GM20000 (cell line): Measurements from ENCODE around the gene FUT3.

Source experiments
- DNase-seq: peaks from one replicate; pipeline ENCODE4 v3.0.0; 2012; ENCODE audit warnings: low spot score
- CTCF ChIP-seq: IDR thresholded peaks from 2 replicates; pipeline ENCODE4 v1.5.1; 2012; ENCODE audit warnings: mild to moderate bottlenecking, control low read depth; ENCODE audit errors: extremely low read depth, missing control alignments

Gene FUT3

GRCh38 chr19:5805462-5806132 lies 45.7 kb downstream of the FUT3 start:
- DNase-seq = peak; percentile 80
- TF ChIP-seq CTCF = peak; percentile 45

- no peak for TF ChIP-seq CTCF
- DNase-seq = peak; percentile 93
Observed at GRCh38 chr19:5804516-5805461, 46.5 kb downstream of the FUT3 start, which contains the start of gene NRTN. NRTN (plus strand) TSS chr19:5805067; CDS start chr19:5824166, 19,099 bp downstream.

- peak; percentile 98 for DNase-seq
- TF ChIP-seq CTCF = peak; percentile 92
Observed at GRCh38 chr19:5803752-5804515, 47.3 kb downstream of the FUT3 start.

- DNase-seq = no peak
- TF ChIP-seq CTCF = no peak
Observed at GRCh38 chr19:5803441-5803751, 47.9 kb downstream of the FUT3 start.

GRCh38 chr19:5801796-5802619 lies 49.2 kb downstream of the FUT3 start:
- TF ChIP-seq CTCF = no peak
- DNase-seq = no peak

GRCh38 chr19:5800361-5801270 lies 50.6 kb downstream of the FUT3 start:
- TF ChIP-seq CTCF = no peak
- no peak for DNase-seq
